ENCODE data around the gene NOP53.

GRCh38 chr19:47781590-47782262 lies 36.4 kb downstream of the NOP53 start:
- TF ChIP-seq, protein P1, sequence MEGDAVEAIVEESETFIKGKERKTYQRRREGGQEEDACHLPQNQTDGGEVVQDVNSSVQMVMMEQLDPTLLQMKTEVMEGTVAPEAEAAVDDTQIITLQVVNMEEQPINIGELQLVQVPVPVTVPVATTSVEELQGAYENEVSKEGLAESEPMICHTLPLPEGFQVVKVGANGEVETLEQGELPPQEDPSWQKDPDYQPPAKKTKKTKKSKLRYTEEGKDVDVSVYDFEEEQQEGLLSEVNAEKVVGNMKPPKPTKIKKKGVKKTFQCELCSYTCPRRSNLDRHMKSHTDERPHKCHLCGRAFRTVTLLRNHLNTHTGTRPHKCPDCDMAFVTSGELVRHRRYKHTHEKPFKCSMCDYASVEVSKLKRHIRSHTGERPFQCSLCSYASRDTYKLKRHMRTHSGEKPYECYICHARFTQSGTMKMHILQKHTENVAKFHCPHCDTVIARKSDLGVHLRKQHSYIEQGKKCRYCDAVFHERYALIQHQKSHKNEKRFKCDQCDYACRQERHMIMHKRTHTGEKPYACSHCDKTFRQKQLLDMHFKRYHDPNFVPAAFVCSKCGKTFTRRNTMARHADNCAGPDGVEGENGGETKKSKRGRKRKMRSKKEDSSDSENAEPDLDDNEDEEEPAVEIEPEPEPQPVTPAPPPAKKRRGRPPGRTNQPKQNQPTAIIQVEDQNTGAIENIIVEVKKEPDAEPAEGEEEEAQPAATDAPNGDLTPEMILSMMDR (IDR thresholded peaks at IDR 0.05 in 4 of 5, conservative IDR thresholded peaks at IDR 0.05 in 1 of 5): no peak
- TF ChIP-seq POLR2A (IDR thresholded peaks at IDR 0.05): no peak
